HEK293T (cell line): ENCODE results near the gene ERC2.

Experiments used
- ARNT ChIP-seq: fragments of 450-650 bp; IDR thresholded peaks from 2 replicates; pipeline ENCODE4 v1.6.1; 2017; ENCODE audit warnings: mild to moderate bottlenecking
- BHLHE40 ChIP-seq: fragments of 450-650 bp; IDR thresholded peaks from 2 replicates; pipeline ENCODE4 v1.6.1; 2016; ENCODE audit warnings: mild to moderate bottlenecking, moderate library complexity, borderline replicate concordance
- CTBP1 ChIP-seq: fragments of 450-650 bp; IDR thresholded peaks from 2 replicates; pipeline ENCODE4 v1.6.1; 2016; ENCODE audit warnings: borderline replicate concordance
- FOXA1 ChIP-seq: fragments of 450-650 bp; IDR thresholded peaks from 2 replicates; pipeline ENCODE4 v1.6.1; 2016; ENCODE audit warnings: mild to moderate bottlenecking
- FOXM1 ChIP-seq: fragments of 450-650 bp; IDR thresholded peaks from 2 replicates; pipeline ENCODE4 v1.6.1; 2017; ENCODE audit warnings: mild to moderate bottlenecking, borderline replicate concordance
- HDGF ChIP-seq: fragments of 450-650 bp; IDR thresholded peaks from 2 replicates; pipeline ENCODE4 v1.6.1; 2017; ENCODE audit warnings: antibody characterized with exemption, borderline replicate concordance
- SP1 ChIP-seq: fragments of 450-650 bp; IDR thresholded peaks from 2 replicates; pipeline ENCODE4 v1.6.1; 2017
- ZNF384 ChIP-seq: fragments of 450-650 bp; IDR thresholded peaks from 2 replicates; pipeline ENCODE4 v1.6.1; 2016

GRCh38 chr3:55682461-55682860, 785.8 kb downstream of the ERC2 start:
- TF ChIP-seq SP1 (no peak), FOXA1 (no peak), ARNT (no peak), BHLHE40 (no peak), ZNF384 (no peak), HDGF (no peak), FOXM1 (no peak), CTBP1 (no peak)
